WTC11 (cell line): ENCODE data around the gene TRIAP1. TPM values are rescaled to one million over a fixed set of nuclear protein-coding genes. Genes with fewer than 3 reads are reported as not detected.

ENCODE experiments used
- ATAC-seq: fragments of 200-7000 bp; cut with Tn5 transposase; 2 replicates; pipeline ENCODE4 v1.10.0; 2021; ENCODE audit warnings: mild to moderate bottlenecking, moderate library complexity
- CTCF ChIA-PET: fragments of 300-600 bp; sonication (Branson Sonifier 250); formaldehyde crosslinking; loops from one replicate; lab custom pipeline; 2021; ENCODE audit warnings: antibody characterized with exemption; lab: Charles Lee
- POLR2A ChIA-PET: fragments of 350-600 bp; sonication (Branson Sonifier 250); formaldehyde crosslinking; loops from one replicate; lab custom pipeline; 2021; ENCODE audit warnings: antibody characterized with exemption; lab: Charles Lee
- DNase-seq: peaks from one replicate; pipeline ENCODE4 v3.0.0; 2021; ENCODE audit warnings: low spot score
- H3K27ac Mint-ChIP-seq: 2 replicates; pipeline ENCODE4 v1.8.0; 2021; ENCODE audit warnings: mixed read lengths
- H3K27me3 Mint-ChIP-seq: 2 replicates; pipeline ENCODE4 v1.8.0; 2021; ENCODE audit warnings: low read depth, mild to moderate bottlenecking, moderate library complexity, mixed read lengths
- H3K36me3 Mint-ChIP-seq: 2 replicates; pipeline ENCODE4 v1.8.0; 2021; ENCODE audit warnings: mixed read lengths
- H3K4me1 Mint-ChIP-seq: 2 replicates; pipeline ENCODE4 v1.8.0; 2022; ENCODE audit warnings: mixed read lengths
- H3K4me3 Mint-ChIP-seq: 2 replicates; pipeline ENCODE4 v1.8.0; 2021; ENCODE audit warnings: mild to moderate bottlenecking, moderate library complexity, mixed read lengths
- H3K9me3 Mint-ChIP-seq: 2 replicates; pipeline ENCODE4 v1.8.0; 2021; ENCODE audit warnings: mixed read lengths
- AR ChIP-seq: fragments of 250-450 bp; sonication (Bioruptor Pico); IDR thresholded peaks from 2 replicates; pipeline ENCODE4 v1.9.0; 2021; ENCODE audit warnings: mild to moderate bottlenecking
- HMGA2 ChIP-seq: fragments of 250-450 bp; sonication (Bioruptor Pico); IDR thresholded peaks from 2 replicates; pipeline ENCODE4 v1.4.0; 2021; ENCODE audit warnings: mild to moderate bottlenecking, moderate library complexity
- JUN ChIP-seq: sonication (generic); formaldehyde crosslinking; IDR thresholded peaks from 2 replicates; pipeline ENCODE4 v1.8.0; 2023; ENCODE audit warnings: mild to moderate bottlenecking, missing genetic modification reagents
- NFYB ChIP-seq: sonication (generic); formaldehyde crosslinking; conservative IDR thresholded peaks from 2 replicates; pipeline ENCODE4 v1.8.0; 2022; ENCODE audit warnings: low read depth, missing genetic modification reagents
- NR2C2 ChIP-seq: sonication (generic); formaldehyde crosslinking; IDR thresholded peaks from 2 replicates; pipeline ENCODE4 v1.8.0; 2022; ENCODE audit warnings: mild to moderate bottlenecking, missing genetic modification reagents
- RELA ChIP-seq: sonication (generic); formaldehyde crosslinking; IDR thresholded peaks from 2 replicates; pipeline ENCODE4 v1.8.1; 2022; ENCODE audit warnings: missing genetic modification reagents, mild to moderate bottlenecking, borderline replicate concordance
- TCF7 ChIP-seq: sonication (generic); formaldehyde crosslinking; IDR thresholded peaks from 2 replicates; pipeline ENCODE4 v1.8.0; 2022; ENCODE audit warnings: mild to moderate bottlenecking, low read depth, missing genetic modification reagents, moderate library complexity
- ZNF281 ChIP-seq: sonication (generic); formaldehyde crosslinking; IDR thresholded peaks from 2 replicates; pipeline ENCODE4 v1.8.0; 2023; ENCODE audit warnings: mild to moderate bottlenecking, missing genetic modification reagents
- ZNF532 ChIP-seq: fragments of 250-450 bp; sonication (Bioruptor Pico); IDR thresholded peaks from 2 replicates; pipeline ENCODE4 v1.9.0; 2021; ENCODE audit warnings: mild to moderate bottlenecking, borderline replicate concordance
- total RNA-seq: library from RNA; stranded (reverse); gene quantifications from 3 replicates; pipeline ENCODE4 v1.2.3, GENCODE V29; 2021
- TF ChIP-seq, protein P1 (sequence below): sonication (generic); formaldehyde crosslinking; IDR thresholded peaks from 2 replicates; pipeline ENCODE4 v1.8.1; 2023; ENCODE audit warnings: mild to moderate bottlenecking, moderate library complexity, missing genetic modification reagents
- TF ChIP-seq, protein P2 (sequence below): sonication (generic); formaldehyde crosslinking; IDR thresholded peaks from 2 replicates; pipeline ENCODE4 v1.8.0; 2022; ENCODE audit warnings: mild to moderate bottlenecking, missing genetic modification reagents
- TF ChIP-seq, protein P3 (sequence below): fragments of 250-450 bp; sonication (Bioruptor Pico); conservative IDR thresholded peaks from 2 replicates; pipeline ENCODE4 v1.9.0; 2021; ENCODE audit warnings: mild to moderate bottlenecking
- TF ChIP-seq, protein P4 (sequence below): sonication (generic); formaldehyde crosslinking; conservative IDR thresholded peaks from 2 replicates; pipeline ENCODE4 v1.8.1; 2022; ENCODE audit warnings: mild to moderate bottlenecking, missing genetic modification reagents

TRIAP1 gene
- total RNA-seq, 1 experiment from 2014 or later, result 75.3 TPM

DNA sequence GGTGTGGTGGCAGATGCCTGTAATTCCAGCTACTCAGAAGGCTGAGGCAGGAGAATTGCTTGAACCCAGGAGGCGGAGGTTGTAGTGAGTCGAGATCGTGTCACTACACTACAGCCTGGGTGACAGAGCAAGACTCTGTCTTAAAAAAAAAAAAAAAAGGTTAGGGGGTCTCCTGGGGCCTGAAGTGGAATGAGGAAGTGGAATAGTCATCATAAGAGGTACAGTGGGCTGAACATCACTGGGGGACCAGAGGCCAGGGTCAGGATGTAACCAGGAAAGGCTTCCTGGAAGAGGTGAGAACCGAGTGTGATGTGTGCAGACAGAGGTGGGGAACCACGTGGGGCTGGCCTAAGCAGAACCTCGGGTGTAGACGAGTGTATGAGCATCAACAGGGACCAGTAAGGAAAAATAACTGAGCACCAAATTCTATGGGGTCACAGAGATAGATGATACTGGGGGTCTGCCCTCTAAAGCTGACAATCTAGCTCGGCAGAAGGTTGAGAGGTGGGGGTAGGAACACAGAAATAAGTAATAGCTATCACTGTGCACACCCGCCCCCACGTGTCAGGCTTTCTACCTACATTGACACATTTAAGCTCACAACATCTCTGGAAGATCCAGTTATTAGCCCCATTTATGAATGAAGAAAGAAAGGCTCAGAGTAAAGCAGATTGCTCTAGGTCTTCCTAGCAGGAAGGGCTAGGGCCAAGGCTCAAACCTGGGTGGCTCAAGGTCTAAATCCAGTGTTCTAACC, 13.2 kb downstream of the TRIAP1 start (continued):
- TF ChIP-seq ZNF281, result no peak
- TF ChIP-seq, all 79 proteins: peak for 0

- ATAC-seq (no peak), DNase-seq (no peak)
- CTCF ChIA-PET, result interaction anchor here (0.8 to 6.1 kb wide), 17 partner anchors 9 to 220 kb away, joined by 3 to 89 read pairs (median 11); partner anchors contain the start of genes MSI1, SIRT4 and SRSF9
- Mint-ChIP-seq H3K27ac (no peak overlapping the region), H3K9me3 (no peaks in the 10 kb centered on the region), H3K27me3 (no peaks in the 10 kb centered on the region), H3K4me1 (peaks cover 8% of the 10 kb centered on the region), H3K4me3 (no peak overlapping the region), H3K36me3 (no peaks in the 10 kb centered on the region)
- TF ChIP-seq AR (CRISPR knock-in tag) (no peak), RELA (CRISPR knock-in tag) (no peak), JUN (CRISPR knock-in tag) (no peak), NFYB (CRISPR knock-in tag) (no peak), TCF7 (no peak)
- TF ChIP-seq, protein P1, sequence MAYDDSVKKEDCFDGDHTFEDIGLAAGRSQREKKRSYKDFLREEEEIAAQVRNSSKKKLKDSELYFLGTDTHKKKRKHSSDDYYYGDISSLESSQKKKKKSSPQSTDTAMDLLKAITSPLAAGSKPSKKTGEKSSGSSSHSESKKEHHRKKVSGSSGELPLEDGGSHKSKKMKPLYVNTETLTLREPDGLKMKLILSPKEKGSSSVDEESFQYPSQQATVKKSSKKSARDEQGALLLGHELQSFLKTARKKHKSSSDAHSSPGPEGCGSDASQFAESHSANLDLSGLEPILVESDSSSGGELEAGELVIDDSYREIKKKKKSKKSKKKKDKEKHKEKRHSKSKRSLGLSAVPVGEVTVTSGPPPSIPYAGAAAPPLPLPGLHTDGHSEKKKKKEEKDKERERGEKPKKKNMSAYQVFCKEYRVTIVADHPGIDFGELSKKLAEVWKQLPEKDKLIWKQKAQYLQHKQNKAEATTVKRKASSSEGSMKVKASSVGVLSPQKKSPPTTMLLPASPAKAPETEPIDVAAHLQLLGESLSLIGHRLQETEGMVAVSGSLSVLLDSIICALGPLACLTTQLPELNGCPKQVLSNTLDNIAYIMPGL (CRISPR knock-in tag), result no peak
- TF ChIP-seq, protein P2, sequence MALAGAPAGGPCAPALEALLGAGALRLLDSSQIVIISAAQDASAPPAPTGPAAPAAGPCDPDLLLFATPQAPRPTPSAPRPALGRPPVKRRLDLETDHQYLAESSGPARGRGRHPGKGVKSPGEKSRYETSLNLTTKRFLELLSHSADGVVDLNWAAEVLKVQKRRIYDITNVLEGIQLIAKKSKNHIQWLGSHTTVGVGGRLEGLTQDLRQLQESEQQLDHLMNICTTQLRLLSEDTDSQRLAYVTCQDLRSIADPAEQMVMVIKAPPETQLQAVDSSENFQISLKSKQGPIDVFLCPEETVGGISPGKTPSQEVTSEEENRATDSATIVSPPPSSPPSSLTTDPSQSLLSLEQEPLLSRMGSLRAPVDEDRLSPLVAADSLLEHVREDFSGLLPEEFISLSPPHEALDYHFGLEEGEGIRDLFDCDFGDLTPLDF, result no peak
- POLR2A ChIA-PET, result interaction anchor here (1.0 to 1.5 kb wide), 2 partner anchors 41 to 62 kb away, joined by 4 to 15 read pairs; no protein-coding TSS in a partner anchor
Measured at GRCh38 chr12:120429368-120429767, 16.8 kb downstream of the TRIAP1 start.

- ChIA-PET POLR2A (interaction anchor here (1.5 kb wide), 1 partner anchor 62 kb away, joined by 15 read pairs; no protein-coding TSS in a partner anchor), CTCF (interaction anchor here (0.8 to 6.1 kb wide), 12 partner anchors 9 to 221 kb away, joined by 3 to 89 read pairs (median 14); partner anchors contain the start of genes MSI1 and SRSF9)
- Mint-ChIP-seq H3K36me3 (no peaks in the 10 kb centered on the region), H3K4me1 (peaks cover 8% of the 10 kb centered on the region), H3K4me3 (no peak overlapping the region), H3K27ac (no peak overlapping the region), H3K27me3 (0 out of 2 replicates have a peak, but pooled peaks cover 2% of the 10 kb centered on the region), H3K9me3 (no peaks in the 10 kb centered on the region)
- ATAC-seq (no peak), DNase-seq (no peak)
- TF ChIP-seq, protein P3, sequence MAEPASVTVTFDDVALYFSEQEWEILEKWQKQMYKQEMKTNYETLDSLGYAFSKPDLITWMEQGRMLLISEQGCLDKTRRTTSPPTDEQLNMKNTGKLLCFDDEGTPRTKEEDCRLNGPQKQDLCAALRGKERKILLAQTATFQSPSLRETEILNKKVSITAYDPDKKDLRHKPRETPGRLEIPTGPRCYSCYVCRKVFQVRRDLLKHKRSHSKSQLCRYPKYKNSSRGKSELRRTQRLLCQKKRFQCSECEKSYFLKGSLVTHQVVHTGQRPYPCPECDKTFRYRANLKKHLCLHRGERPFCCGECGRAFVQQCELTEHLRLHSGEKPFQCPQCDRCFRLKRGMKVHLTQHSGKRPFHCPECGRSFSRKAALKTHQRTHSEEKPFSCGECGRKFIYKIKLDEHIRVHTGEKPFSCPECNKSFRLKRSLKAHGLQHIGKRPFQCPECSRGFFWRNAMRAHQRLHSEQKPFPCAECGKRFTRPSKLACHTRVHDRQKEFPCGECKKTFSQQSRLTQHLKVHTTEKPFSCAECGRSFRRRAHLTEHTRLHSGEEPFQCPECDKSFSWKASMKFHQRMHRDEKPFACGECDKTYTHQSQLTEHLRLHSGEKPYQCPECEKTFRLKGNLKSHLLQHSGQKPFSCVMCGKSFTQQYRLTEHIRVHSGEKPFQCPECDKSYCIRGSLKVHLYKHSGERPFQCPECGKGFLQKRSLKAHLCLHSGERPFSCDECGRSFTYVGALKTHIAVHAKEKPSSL (CRISPR knock-in tag), result no peak
- TF ChIP-seq, protein P4, sequence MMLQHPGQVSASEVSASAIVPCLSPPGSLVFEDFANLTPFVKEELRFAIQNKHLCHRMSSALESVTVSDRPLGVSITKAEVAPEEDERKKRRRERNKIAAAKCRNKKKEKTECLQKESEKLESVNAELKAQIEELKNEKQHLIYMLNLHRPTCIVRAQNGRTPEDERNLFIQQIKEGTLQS (CRISPR knock-in tag), result no peak
- TF ChIP-seq HMGA2, result no peak
- TF ChIP-seq NR2C2 (CRISPR knock-in tag), result no peak
- TF ChIP-seq ZNF532 (CRISPR knock-in tag), result no peak
Measured at GRCh38 chr12:120428597-120429229, 17.5 kb downstream of the TRIAP1 start.
